NOMO-1 treated with DMSO at 0.1 percent for 48 hours (cell line): ENCODE data around the gene CDH16.
"Not testable (repeated sequence)": the region's sequence is repeated elsewhere in the genome, so short reads cannot be mapped to it uniquely, and the experiment has no call there.

ENCODE experiments used
- DNase-seq: peaks from one replicate; lab custom pipeline; 2025; ENCODE audit not compliant: unreplicated experiment; lab: John Stamatoyannopoulos, UW

CDH16 gene, protein sequence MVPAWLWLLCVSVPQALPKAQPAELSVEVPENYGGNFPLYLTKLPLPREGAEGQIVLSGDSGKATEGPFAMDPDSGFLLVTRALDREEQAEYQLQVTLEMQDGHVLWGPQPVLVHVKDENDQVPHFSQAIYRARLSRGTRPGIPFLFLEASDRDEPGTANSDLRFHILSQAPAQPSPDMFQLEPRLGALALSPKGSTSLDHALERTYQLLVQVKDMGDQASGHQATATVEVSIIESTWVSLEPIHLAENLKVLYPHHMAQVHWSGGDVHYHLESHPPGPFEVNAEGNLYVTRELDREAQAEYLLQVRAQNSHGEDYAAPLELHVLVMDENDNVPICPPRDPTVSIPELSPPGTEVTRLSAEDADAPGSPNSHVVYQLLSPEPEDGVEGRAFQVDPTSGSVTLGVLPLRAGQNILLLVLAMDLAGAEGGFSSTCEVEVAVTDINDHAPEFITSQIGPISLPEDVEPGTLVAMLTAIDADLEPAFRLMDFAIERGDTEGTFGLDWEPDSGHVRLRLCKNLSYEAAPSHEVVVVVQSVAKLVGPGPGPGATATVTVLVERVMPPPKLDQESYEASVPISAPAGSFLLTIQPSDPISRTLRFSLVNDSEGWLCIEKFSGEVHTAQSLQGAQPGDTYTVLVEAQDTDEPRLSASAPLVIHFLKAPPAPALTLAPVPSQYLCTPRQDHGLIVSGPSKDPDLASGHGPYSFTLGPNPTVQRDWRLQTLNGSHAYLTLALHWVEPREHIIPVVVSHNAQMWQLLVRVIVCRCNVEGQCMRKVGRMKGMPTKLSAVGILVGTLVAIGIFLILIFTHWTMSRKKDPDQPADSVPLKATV

DNA sequence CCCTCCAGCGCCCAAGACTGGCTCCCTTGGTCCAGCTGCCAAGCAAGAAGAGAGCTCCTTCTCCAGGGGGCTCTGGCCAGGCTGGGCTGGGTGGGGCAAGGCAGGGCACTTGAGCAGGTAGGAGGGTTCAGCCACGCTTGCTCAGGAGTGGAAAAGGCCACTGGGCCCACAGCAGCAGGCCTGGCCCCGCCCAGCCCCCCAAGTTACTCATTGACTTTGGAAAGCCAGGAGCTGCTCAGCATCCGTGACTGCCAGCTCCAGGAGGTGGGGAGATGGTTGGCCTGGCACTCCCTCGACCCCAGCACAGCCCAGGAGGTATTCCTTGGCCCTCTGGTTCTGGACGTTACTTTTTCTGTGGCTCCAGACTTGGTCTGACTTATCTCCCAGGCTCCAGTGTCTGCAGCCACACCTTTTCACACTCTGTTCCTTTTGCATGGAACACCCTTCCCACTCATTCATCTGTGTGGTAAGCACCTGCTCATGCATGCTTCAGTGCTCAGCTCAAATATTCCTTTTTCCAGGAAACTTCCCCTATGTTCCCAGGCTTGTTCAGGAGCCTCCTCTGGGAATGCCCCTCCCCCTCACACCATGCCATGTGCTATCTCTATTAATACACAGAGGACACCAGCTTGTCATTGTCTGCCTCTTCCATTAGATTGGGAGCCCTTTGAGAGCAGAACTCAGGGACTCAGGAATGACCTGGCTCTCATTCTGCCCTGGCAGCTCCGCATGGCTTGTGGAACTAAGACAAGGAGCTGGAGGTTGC, at the start of gene CDH16:
Gene CDH16, minus strand, starts transcription at position 83 of the 766 bp plus-strand sequence. CDS start 820 bp downstream, outside the sequence.
- no peak for DNase-seq

DNA sequence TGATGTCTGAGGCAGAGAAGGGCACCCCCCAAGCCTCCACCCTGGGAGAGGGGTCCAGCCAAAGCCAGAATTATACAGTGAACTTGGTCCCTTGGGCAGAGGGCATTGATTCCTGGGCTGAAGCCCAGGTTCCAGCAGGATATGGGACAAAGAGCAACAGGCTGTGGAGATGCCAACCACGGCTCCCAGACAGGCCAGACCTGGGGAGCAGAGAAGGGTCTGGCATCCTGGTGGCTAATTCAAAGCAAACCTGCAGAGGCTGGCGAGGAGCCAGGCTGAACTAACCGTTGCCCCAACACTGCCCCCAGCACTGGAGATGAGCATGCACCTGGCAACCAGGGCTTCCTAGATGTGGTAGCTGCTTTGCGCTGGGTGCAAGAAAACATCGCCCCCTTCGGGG, 45.4 kb upstream of the CDH16 start:
- no peak for DNase-seq

DNA sequence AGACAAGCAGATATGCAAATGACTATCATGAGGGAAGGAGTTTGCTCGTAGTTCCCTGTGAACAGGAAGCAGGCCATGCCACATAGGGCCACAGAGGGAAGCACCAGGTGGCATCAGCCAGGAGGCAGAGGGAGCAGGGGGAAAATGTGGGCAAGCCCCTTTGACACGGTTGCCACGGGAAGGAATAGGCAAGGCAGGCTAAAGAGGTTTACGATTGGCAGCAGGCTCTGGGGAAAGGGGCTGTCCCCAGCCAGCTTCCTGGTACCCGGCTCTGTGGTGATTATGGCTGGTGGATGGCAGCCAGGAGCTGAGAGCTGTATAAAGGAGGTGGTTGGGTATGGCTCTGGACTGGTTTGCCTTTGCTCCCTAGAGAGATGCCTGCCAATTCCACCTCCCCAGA, 43.2 kb upstream of the CDH16 start:
- DNase-seq, result no peak

DNA sequence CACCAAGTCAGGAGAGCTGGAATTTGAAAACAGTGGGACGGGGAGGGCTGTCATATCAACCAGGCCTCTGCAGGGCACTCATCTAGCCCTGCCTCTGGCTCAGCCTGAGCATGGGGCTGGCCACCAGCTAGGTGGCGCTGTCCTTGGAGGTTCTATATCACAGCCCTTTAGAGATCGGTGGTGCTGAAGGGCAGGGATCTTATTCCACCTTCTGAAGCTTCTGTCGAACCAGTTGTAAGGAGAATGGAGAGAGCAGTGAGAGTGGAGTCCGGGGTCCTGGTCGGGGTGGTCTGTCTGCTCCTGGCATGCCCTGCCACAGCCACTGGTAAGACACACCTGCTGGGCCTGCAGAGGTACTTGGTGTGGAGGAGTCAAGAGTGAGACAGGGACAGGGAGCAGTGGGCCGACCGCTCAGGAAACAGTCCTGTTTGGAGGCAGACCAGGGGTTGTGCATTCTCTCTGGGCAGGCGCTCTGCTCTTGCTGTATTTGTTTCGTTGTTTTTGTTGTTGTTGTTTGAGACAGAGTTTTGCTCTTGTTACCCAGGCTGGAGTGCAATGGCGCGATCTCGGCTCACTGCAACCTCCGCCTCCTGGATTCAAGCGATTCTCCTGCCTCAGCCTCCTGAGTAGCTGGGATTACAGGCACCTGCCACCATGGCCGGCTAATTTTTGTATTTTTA, 42.5 kb upstream of the CDH16 start, which contains the start of gene CES3:
Gene CES3, plus strand, starts transcription at position 202 of the 680 bp plus-strand sequence. Its CDS starts 42 bp downstream, at position 244.
- DNase-seq, result peak; percentile 54

DNA sequence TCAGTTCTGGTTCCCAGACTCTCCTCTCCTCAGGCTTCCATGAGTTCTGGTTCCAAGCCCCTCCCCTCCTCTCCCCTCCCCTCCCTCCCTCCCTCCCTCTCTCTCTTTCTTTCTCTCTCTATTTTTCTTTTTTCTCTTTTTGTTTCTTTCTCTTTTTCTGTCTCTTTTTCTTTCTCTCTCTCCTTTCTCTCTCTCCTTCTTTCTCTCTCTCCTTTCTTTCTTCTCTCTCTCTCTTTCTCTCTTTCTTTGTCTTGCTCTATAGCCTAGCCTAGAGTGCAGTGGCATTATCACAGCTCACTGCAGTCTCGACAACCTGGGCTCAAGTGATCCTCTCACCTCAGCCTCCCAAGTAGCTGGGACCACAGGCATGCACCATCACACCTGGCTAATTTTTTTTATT, 41.6 kb upstream of the CDH16 start:
- no peak for DNase-seq

DNA sequence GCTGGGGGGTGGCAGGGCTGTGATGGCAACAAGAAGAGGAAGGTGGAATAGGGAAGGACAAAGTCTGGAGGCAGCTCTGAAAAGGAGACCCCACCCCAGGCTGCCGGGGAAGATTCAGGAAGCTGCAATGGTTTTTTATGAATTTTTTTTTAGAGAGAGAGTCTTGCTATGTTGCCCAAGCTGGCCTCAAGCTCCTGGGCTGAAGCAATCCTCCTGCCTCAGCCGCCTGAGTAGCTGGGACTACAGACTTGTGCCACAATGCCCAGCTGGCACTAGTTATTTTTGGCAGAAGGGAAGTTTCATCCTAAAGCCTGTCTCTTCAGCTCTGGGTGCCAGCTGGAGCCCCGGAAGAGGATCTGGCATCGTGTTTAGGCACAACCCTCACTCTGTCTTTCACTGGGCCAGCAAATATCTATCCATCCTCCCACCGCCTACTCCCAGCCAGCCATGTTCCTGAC, 41.0 kb upstream of the CDH16 start:
- DNase-seq, result peak; percentile 38

DNA sequence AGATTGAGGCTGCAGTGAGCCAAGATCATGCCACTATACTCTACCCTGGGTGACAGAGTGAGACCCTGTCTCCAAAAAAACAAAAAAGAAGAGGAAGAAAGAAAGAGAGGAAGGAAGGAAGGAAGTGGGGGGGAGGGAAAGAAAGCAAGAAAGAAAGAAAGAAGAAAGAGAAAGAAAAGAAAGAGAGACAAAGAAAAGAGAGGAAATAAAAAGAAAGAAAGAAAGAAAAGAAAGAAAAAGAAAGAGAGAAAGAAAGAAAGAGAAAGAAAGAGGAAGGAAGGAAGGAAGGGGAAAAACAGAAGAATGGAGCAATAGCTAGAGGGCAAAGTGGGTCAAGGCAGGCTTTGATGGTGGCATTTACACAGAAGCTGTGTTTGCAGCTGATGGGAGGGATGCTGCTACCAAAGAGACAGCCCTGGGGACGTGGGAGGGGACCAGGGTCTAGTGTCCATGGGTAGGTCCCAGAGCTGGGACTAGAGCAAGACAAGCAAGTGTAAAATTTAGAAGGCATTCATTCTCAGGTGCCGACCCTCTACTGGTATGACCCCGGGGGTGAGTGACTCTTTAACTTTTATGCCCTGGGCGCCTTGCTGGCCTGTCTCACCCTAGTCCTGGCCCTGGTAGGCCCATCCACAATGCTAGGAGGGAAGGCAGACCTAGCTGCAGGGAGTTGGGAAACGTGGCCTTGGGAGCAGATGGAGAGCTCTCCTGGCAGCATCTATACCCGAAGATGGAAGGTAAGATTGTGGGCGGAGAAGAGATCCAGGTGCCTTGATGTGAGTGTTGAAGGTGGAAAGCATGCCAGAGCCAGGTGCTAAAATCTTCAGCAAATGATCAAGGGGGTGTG, 40.4 kb upstream of the CDH16 start:
- no peak for DNase-seq

DNA sequence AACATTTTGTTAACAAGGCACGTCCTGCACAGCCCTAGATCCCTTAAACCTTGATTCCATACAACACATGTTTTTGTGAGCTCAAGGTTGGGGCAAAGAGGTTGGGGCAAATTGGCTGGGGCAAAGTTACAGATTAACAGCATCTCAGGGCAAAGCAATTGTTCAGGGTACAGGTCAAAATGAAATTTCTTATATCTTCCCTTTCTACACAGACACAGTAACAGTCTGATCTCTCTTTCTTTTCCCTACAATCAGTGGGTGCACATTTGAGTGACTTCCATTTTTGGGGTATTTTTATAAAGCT, 37.4 kb upstream of the CDH16 start:
- DNase-seq, result not testable (repeated sequence)

DNA sequence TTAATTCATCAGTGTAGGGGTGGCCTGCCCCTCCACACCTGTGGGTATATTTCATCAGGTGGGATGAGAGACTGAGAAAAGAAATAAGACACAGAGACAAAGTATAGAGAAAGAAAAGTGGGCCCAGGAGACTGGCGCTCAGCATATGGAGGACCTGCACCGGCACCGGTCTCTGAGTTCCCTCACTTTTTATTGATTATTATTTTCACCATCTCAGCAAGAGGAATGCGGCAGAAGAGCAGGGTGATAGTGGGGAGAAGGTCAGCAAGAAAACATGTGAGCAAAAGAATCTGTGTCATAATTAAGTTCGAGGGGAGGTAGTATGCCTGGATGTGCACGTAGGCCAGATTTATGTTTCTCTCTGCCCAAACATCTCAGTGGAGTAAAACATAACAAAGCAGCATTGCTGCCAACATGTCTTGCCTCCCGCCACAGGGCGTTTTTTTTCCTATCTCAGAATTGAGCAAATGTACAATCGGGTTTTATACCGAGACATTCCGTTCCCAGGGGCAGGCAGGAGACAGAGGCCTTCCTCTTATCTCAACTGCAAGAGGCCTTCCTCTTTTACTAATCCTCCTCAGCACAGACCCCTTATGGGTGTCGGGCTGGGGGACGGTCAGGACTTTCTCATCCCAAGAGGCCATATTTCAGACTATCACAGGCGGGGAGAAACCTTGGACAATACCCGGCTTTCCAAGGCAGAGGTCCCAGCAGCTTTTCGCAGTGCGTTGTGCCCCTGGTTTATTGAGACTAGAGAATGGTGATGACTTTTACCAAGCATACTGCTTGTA, 36.9 kb upstream of the CDH16 start:
- DNase-seq, result not testable (repeated sequence)

DNA sequence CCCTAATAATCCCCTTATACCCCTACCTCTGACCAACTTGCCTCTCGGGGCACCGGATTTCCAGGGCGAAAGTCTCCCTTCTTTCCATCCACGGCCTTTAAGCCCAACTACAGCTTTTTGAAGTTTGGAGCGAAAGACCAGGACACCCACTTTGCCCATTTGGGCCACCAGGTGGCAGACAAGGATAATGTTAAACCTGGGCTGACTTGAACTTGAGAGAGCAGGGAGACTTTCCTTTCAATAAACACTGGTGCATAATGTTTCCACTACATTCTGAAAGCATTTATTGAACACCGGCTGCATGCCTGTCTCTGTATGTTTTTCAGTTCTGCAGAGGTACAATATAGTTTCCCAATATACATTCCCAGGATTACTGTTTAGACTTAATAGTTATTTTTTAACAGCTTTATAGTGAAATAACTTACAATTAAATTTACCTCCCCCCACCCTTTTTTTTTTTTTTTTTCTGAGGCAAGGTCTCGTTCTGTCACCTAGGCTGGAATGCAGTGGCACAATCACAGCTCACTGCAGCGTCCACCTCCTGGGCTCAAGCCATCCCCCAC, 35.5 kb upstream of the CDH16 start:
- peak; percentile 67 for DNase-seq

DNA sequence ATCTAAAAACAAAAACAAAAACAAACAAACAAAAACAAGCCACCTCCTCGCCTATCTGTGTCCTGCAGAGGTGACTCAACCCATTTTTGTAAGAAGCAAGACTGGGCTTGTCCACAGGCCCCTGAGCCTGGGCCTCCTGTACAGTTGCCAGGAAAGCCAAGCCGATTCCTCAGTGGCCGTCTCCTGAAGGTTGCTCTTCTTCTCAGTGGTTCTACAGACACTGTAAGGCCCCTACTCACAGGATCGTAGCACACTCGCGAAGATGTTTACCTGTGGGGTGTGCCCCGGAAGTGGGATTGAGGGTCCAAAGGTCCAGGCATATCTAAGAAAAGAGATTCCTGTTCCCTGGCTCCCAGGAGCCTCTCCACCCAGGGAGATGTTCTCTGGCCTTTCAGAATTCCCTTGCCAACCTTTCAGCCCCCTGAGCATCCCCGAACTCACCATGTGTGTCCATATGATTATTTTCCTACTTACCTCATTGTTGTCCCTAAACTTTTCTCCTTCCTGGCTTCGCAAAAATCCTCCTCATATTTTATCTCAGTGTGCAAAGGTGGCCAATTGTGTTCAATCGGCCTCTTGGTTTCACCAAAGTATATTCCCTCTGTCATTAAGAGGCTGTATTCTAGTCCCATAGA, 34.9 kb upstream of the CDH16 start:
- DNase-seq, result no peak

DNA sequence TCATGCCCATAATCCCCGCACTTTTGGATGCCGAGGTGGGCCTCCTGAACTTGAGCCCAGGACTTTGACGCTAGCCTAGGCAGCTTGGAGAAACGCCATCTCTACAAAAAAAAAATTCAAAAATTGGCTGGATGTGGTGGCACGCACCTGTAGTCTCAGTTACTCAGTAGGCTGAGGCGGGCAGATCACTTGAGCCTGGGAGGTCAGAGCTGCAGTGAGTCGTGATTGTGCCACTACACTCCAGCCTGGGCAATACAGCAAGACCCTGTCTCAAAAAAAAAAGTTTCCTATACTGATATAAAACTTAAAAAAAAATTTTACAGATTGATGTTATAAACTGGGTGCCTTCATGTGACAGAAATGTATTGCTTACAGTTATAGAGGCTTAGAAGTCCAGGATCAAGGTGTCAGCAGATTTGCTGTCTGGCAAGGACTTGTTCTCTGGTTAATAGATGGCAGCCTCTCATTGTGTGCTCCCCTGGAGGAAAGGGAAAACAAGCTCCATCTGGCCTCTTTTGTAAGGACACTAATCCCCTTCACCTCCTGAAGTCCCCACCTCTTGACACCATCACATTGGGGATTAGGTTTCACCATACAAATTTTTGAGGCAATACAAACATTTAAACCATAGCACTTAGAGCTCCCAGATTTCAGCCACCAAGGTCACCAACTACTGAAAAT, 33.9 kb upstream of the CDH16 start:
- DNase-seq, result no peak

DNA sequence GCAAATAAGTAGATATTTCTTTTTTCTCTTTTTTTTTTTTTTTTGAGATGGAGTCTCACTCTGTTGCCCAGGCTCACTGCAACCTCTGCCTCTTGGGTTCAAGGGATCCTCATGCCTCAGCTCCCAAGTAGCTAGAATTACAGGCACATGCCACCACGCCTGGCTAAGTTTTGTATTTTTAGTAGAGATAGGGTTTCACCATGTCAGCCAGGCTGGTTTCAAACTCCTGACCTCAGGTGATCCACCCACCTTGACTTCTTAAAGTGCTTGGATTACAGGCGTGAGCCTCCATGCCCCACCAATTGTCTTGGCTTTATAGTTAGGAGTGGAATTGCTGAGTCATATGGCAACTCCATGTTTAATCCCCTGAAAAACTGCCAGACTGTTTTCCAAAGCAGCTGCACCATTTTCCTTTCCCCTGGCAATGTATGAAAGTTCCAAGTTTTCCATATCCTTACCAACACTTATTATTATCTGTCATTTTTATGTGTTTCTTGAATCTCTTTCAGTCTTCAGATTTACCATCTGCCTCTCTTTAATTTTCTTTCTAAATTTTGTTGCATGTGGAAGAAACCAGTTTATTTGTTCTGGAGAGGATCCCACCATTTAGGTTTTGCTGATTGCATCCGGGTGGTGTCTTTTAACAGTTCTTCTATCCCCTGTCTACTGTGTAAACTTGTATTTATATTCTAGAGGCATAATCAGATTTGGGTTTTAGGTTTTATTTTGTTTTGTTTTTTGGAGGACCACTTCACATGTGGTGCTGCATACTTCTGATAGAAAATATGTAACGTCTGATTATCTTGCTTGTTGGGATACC, 32.5 kb upstream of the CDH16 start:
- DNase-seq, result no peak

DNA sequence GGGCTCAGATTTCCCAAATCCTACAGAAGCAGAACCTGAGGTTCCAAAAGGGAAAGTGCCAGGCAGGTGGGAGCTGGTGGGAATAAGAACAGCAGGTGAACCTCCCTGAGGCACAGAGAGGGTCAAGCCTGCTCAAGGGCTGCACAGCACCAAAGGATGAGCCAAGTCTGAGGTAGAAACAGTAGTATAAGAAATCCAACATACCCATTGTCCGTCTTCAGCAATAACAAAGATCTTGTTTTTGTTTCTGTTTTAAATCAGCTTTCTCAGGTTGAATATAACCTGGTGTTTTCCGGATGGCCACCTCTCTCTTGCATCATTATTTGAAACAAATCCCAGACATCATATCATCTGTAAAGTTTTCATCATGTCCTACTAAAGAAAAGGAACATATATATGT, 31.8 kb upstream of the CDH16 start:
- no peak for DNase-seq

DNA sequence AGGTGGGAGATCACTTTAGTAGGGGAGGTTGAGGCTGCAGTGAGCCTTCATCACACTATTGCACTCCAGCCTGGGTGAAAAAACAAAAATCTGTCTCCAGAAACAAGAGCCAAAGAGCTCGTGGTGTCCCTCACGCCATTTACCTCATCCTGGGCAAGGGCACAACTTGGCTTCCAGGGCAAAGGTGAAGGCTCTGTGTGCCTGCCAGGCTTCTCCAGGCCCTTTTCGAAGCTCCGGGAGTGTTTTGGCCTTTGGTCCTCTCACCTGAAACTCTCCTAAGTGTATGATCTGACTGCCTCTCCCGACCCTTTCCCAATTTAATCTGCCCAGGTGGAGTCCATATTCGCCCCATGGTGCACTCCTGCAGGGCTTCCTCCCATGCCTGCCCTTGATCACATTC, 30.8 kb upstream of the CDH16 start:
- no peak for DNase-seq

DNA sequence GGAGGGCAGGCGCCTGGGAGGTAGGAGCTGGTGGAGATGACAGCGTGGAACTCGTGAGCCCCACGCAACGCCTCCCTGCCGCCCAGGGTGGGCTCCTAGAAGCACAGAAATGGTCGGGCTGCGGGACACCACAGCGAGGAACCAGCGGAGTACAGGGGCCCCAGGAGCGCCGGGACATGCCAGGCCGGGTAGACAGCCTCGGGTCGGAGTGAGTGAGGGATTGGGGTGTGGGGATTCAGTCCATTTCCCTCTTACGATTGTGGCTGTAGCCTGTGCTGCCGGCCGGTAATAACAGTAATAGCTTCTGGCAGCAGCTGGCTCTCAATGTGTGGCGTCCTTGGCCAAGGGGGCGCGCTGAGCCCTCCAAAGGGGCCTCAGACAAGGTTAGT, 30.1 kb upstream of the CDH16 start:
- DNase-seq, result no peak
